SK-N-SH (cell line): ENCODE data around the gene RBPJL. TPM values are rescaled to one million over a fixed set of nuclear protein-coding genes. Genes with fewer than 3 reads are reported as not detected.

Experiments
- CTCF ChIA-PET: fragments of 300-600, 350-600 bp; formaldehyde crosslinking; extraction: SDS; loops from one replicate; lab custom pipeline; 2021; lab: Yijun Ruan, JAX
- POLR2A ChIA-PET: fragments of 350-600 bp; sonication (Branson Sonifier 250); formaldehyde crosslinking; extraction: SDS; loops from one replicate; lab custom pipeline; 2020; ENCODE audit warnings: antibody characterized with exemption, inconsistent platforms; lab: Yijun Ruan, JAX
- DNase-seq: peaks from one replicate; pipeline ENCODE4 v3.0.0; 2012
- H2AFZ ChIP-seq: fragments of 200-600 bp; sonication (generic); 2 replicates; pipeline ENCODE4 v1.8.1; 2016; ENCODE audit warnings: antibody characterized with exemption, mild to moderate bottlenecking, low read depth
- H3F3A ChIP-seq: fragments of 200-600 bp; sonication (generic); replicated peaks from 2 replicates; pipeline ENCODE3; 2016; ENCODE audit warnings: antibody characterized with exemption, mild to moderate bottlenecking; ENCODE audit not compliant: insufficient read depth
- H3K27ac ChIP-seq, 2 experiments: fragments of 200-500 bp in 1 of 2; fragments of 200-600 bp in 1 of 2; sonication (Bioruptor generic) in 1 of 2; sonication (generic), shearing (Covaris generic) in 1 of 2; 2 replicates each; pipeline versions ENCODE4 v1.5.1 to v1.6.1; 2014 to 2016; ENCODE audit warnings: low read depth in 2 of 2, inconsistent platforms in 1 of 2, low read length in 1 of 2, mild to moderate bottlenecking in 1 of 2, mixed read lengths in 1 of 2
- H3K27me3 ChIP-seq: fragments of 200-600 bp; sonication (generic), shearing (Covaris generic); 2 replicates; pipeline ENCODE4 v1.6.1; 2016; ENCODE audit warnings: mixed run types; ENCODE audit not compliant: insufficient read depth
- H3K36me3 ChIP-seq, 2 experiments: fragments of 200-500 bp in 1 of 2; fragments of 200-600 bp in 1 of 2; sonication (Bioruptor generic) in 1 of 2; sonication (generic) in 1 of 2; replicated peaks in 1 of 2; 2 replicates each; pipeline versions ENCODE3 to v1.5.1; 2014 to 2016; ENCODE audit warnings: low read length in 1 of 2, mild to moderate bottlenecking in 1 of 2; ENCODE audit not compliant: insufficient read depth in 2 of 2, control insufficient read depth in 1 of 2
- H3K4me1 ChIP-seq, 2 experiments: fragments of 200-500 bp in 1 of 2; fragments of 200-600 bp in 1 of 2; sonication (Bioruptor generic) in 1 of 2; sonication (generic), shearing (Covaris generic) in 1 of 2; 2 replicates each; pipeline versions ENCODE4 v1.5.1 to v1.6.1; 2014 to 2016; ENCODE audit warnings: low read depth in 1 of 2, low read length in 1 of 2, mixed run types in 1 of 2; ENCODE audit not compliant: insufficient read depth in 2 of 2, control insufficient read depth in 1 of 2
- H3K4me2 ChIP-seq: fragments of 200-600 bp; sonication (generic), shearing (Covaris generic); 2 replicates; pipeline ENCODE4 v1.6.1; 2017; ENCODE audit warnings: mixed run types
- H3K4me3 ChIP-seq, 2 experiments: fragments of 200-500 bp in 1 of 2; fragments of 200-600 bp in 1 of 2; sonication (Bioruptor generic) in 1 of 2; sonication (generic), shearing (Covaris generic) in 1 of 2; 2 replicates each; pipeline versions ENCODE4 v1.5.1 to v1.8.1; 2014 to 2016; ENCODE audit warnings: low read depth in 2 of 2, inconsistent platforms in 1 of 2, low read length in 1 of 2, mild to moderate bottlenecking in 1 of 2, mixed read lengths in 1 of 2, moderate library complexity in 1 of 2
- H3K79me2 ChIP-seq: fragments of 200-600 bp; sonication (generic); 2 replicates; pipeline ENCODE4 v1.8.1; 2017; ENCODE audit warnings: mild to moderate bottlenecking; ENCODE audit not compliant: insufficient read depth
- H3K9ac ChIP-seq: fragments of 200-600 bp; sonication (generic); 2 replicates; pipeline ENCODE4 v1.6.1; 2017; ENCODE audit warnings: mixed run types
- H3K9me2 ChIP-seq: fragments of 200-600 bp; sonication (generic); 2 replicates; pipeline ENCODE4 v1.6.1; 2017; ENCODE audit warnings: mixed run types
- H3K9me3 ChIP-seq: fragments of 200-600 bp; sonication (generic); 2 replicates; pipeline ENCODE4 v1.6.1; 2017; ENCODE audit warnings: mixed run types, mild to moderate bottlenecking, moderate library complexity
- H4K20me1 ChIP-seq: fragments of 200-600 bp; sonication (generic); 2 replicates; pipeline ENCODE4 v1.6.1; 2017; ENCODE audit warnings: mild to moderate bottlenecking, mixed run types; ENCODE audit not compliant: insufficient read depth
- FOSL2 ChIP-seq: IDR thresholded peaks from 2 replicates; pipeline ENCODE4 v1.4.0; 2012; ENCODE audit warnings: low read depth, mild to moderate bottlenecking, moderate library complexity, borderline replicate concordance
- FOXJ3 ChIP-seq: sonication (generic); formaldehyde crosslinking; IDR thresholded peaks from 2 replicates; pipeline ENCODE4 v1.5.1; 2020; ENCODE audit warnings: mild to moderate bottlenecking, missing genetic modification reagents
- FOXM1 ChIP-seq: IDR thresholded peaks from 2 replicates; pipeline ENCODE4 v1.4.0; 2012; ENCODE audit warnings: low read depth, mild to moderate bottlenecking
- GABPA ChIP-seq: IDR thresholded peaks from 2 replicates; pipeline ENCODE4 v1.4.0; 2012; ENCODE audit warnings: low read depth, mild to moderate bottlenecking
- NRF1 ChIP-seq: IDR thresholded peaks from 2 replicates; pipeline ENCODE4 v1.6.1; 2012; ENCODE audit warnings: low read depth, mild to moderate bottlenecking, low read length
- RAD21 ChIP-seq: IDR thresholded peaks from 2 replicates; pipeline ENCODE4 v1.6.1; 2012; ENCODE audit warnings: mild to moderate bottlenecking, low read length
- RCOR1 ChIP-seq: fragments of 150-350 bp; IDR thresholded peaks from 2 replicates; pipeline ENCODE4 v1.6.1; 2017; ENCODE audit warnings: antibody characterized with exemption, low read length
- SIN3A ChIP-seq: IDR thresholded peaks from 2 replicates; pipeline ENCODE4 v1.6.1; 2012; ENCODE audit warnings: low read depth, mild to moderate bottlenecking, low read length, moderate library complexity, borderline replicate concordance
- TAF1 ChIP-seq: IDR thresholded peaks from 2 replicates; pipeline ENCODE4 v1.6.1; 2012; ENCODE audit warnings: low read depth, mild to moderate bottlenecking, low read length, moderate library complexity, borderline replicate concordance
- YY1 ChIP-seq: IDR thresholded peaks from 2 replicates; pipeline ENCODE4 v1.4.0; 2012; ENCODE audit warnings: low read depth, mild to moderate bottlenecking
- WGBS: methylation state at CpG from one replicate; pipeline ENCODE4 v1.1.6; 2017; ENCODE audit warnings: low lambda C conversion rate; 5-methylcytosine and 5-hydroxymethylcytosine counted together
- polyA plus RNA-seq, 3 experiments: library from polyadenylated mRNA; depleted of rRNA; stranded (reverse); fragments of >200 nt; gene quantifications; 2 replicates each; pipeline ENCODE4 v1.2.3, GENCODE V29; 2012
- TF ChIP-seq, protein P1 (sequence below): fragments of 200-600 bp; sonication (generic); IDR thresholded peaks from 2 replicates; pipeline ENCODE4 v1.6.1; 2017; ENCODE audit warnings: antibody characterized with exemption, mild to moderate bottlenecking, moderate library complexity
- TF ChIP-seq, protein P2 (sequence below): IDR thresholded peaks from 2 replicates; pipeline ENCODE4 v1.4.0; 2012; ENCODE audit warnings: low read depth, borderline replicate concordance

Gene RBPJL
- polyA plus RNA-seq, 1 of the 3 experiments (the other 2 are of a cell fraction): not detected

DNA sequence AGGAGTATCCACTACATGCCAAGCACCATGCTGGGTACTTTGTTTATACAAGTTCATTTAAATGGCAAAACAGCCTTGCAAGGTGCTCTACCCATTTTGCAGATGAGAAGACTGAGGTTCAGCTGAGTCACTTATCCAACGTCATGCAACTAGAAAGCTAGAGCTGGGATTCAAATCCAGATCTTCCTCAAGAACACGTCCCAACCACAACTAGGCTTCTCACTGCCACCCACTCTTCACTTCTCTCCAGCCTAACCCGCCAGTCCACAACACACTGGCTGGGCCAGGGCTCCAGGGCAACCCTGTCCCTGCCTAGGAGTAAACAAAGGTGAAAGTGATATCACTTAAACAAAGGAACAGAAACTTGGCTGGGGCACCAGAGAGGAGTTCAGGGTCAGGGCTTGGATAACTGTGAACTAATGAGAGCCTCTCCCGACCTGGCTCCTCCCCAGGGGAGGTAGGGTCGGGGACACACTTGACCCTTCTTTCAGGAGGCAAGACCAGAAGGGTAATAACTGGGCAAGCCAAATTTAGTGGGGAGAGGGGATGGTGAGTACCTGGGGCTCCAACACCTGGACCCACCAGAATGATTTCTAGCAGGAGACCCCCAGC, 33.7 kb downstream of the RBPJL start:
- ChIA-PET POLR2A (no interaction called here), CTCF (interaction anchor here (1.7 to 4.3 kb wide), 5 partner anchors 12 to 97 kb away, joined by 4 to 31 read pairs (median 8); partner anchors contain the start of gene SYS1)
- peaks cover 34% of the 10 kb centered on the region for H3F3A ChIP-seq

DNA sequence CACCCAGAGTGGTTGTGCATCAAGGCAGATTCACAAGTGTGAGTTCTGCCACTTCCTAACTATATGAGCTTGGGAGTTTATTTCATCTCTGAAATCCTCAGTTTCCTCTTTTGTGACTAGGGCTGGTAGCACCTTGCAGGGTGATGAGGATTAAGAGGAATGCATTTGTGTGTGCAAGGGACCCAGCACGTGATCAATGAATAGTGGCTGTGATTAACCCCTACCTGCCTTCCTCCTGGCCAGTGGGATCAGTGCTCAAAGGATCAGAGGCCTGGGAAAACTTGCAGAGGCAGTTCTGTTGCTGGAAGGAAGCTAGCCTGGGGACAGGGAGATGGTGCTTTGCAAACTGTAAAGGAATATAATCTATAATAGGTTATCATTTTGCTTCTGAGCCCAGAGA, 34.3 kb downstream of the RBPJL start:
- Histone ChIP-seq H3K9me2 (no peaks in the 10 kb centered on the region), H3F3A (peaks cover 34% of the 10 kb centered on the region), H3K9ac (no peak overlapping the region; the same call in 1 of the 2 replicates), H3K27me3 (no peaks in the 10 kb centered on the region), H2AFZ (no peak overlapping the region), H4K20me1 (peaks cover 11% of the 10 kb centered on the region; the same call in 1 of the 2 replicates), H3K36me3 (peaks cover 4 to 7% of the 10 kb centered on the region in 2 experiments), H3K4me3 (no peak overlapping the region), H3K4me2 (peak overlapping the region; percentile 96; the same call in 1 of the 2 replicates), H3K4me1 (peaks cover 70 to 73% of the 10 kb centered on the region in 2 experiments), H3K9me3 (no peaks in the 10 kb centered on the region), H3K79me2 (peaks cover 82% of the 10 kb centered on the region), H3K27ac (peak overlapping the region in 1 of 2 experiments; percentile 96; a peak in 2 of 4 replicates)
- CTCF ChIA-PET: interaction anchor here (0.8 to 4.3 kb wide), 8 partner anchors 14 to 130 kb away, joined by 3 to 31 read pairs (median 6); partner anchors contain the start of gene SYS1
- TF ChIP-seq FOXJ3: no peak
- TF ChIP-seq FOSL2: no peak
- TF ChIP-seq NRF1: no peak
- TF ChIP-seq FOXM1: no peak
- TF ChIP-seq, protein P1, sequence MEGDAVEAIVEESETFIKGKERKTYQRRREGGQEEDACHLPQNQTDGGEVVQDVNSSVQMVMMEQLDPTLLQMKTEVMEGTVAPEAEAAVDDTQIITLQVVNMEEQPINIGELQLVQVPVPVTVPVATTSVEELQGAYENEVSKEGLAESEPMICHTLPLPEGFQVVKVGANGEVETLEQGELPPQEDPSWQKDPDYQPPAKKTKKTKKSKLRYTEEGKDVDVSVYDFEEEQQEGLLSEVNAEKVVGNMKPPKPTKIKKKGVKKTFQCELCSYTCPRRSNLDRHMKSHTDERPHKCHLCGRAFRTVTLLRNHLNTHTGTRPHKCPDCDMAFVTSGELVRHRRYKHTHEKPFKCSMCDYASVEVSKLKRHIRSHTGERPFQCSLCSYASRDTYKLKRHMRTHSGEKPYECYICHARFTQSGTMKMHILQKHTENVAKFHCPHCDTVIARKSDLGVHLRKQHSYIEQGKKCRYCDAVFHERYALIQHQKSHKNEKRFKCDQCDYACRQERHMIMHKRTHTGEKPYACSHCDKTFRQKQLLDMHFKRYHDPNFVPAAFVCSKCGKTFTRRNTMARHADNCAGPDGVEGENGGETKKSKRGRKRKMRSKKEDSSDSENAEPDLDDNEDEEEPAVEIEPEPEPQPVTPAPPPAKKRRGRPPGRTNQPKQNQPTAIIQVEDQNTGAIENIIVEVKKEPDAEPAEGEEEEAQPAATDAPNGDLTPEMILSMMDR: no peak
- no peak for TF ChIP-seq RCOR1
- TF ChIP-seq YY1: no peak
- 67% methylated on average over 1 of the region's 1 CpG for WGBS
- no peak for DNase-seq
- POLR2A ChIA-PET: interaction anchor here (1.9 kb wide), 1 partner anchor 22 kb away, joined by 14 read pairs; the partner anchor contains the start of gene SYS1

More for the DNA sequence above, 33.7 kb downstream of the RBPJL start:
- H3K79me2 ChIP-seq: peaks cover 82% of the 10 kb centered on the region
- no peaks in the 10 kb centered on the region for H3K9me2 ChIP-seq
- 88% methylated on average over 4 of the region's 5 CpGs for WGBS
- TF ChIP-seq FOXM1: no peak
- TF ChIP-seq TAF1: no peak
- TF ChIP-seq GABPA: no peak
- no peak for TF ChIP-seq RAD21
- TF ChIP-seq, protein P2, sequence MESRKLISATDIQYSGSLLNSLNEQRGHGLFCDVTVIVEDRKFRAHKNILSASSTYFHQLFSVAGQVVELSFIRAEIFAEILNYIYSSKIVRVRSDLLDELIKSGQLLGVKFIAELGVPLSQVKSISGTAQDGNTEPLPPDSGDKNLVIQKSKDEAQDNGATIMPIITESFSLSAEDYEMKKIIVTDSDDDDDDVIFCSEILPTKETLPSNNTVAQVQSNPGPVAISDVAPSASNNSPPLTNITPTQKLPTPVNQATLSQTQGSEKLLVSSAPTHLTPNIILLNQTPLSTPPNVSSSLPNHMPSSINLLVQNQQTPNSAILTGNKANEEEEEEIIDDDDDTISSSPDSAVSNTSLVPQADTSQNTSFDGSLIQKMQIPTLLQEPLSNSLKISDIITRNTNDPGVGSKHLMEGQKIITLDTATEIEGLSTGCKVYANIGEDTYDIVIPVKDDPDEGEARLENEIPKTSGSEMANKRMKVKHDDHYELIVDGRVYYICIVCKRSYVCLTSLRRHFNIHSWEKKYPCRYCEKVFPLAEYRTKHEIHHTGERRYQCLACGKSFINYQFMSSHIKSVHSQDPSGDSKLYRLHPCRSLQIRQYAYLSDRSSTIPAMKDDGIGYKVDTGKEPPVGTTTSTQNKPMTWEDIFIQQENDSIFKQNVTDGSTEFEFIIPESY: no peak
- TF ChIP-seq SIN3A: no peak
- TF ChIP-seq, all 33 proteins: peak for 0
- Histone ChIP-seq H3K9me3 (no peaks in the 10 kb centered on the region), H3K4me1 (peaks cover 65 to 72% of the 10 kb centered on the region in 2 experiments), H3K9ac (no peak overlapping the region), H3K4me2 (no peak overlapping the region), H3K27ac (peak overlapping the region in 1 of 2 experiments; percentile 96; a peak in 1 of 4 replicates), H3K4me3 (no peak overlapping the region), H3K36me3 (peaks cover 7 to 10% of the 10 kb centered on the region in 2 experiments), H4K20me1 (peaks cover 11% of the 10 kb centered on the region; the same call in 1 of the 2 replicates), H3K27me3 (no peaks in the 10 kb centered on the region), H2AFZ (no peak overlapping the region)
- DNase-seq: no peak
